Osteocyte (in vitro differentiated cells): Measurements from ENCODE around the gene AMPD3. TPM values are rescaled to one million over a fixed set of nuclear protein-coding genes. Genes with fewer than 3 reads are reported as not detected.

Experiments used
- DNase-seq: peaks from one replicate; pipeline ENCODE4 v3.0.0; 2021; ENCODE audit warnings: mixed read lengths; ENCODE audit not compliant: unreplicated experiment; ENCODE audit errors: extremely low spot score
- H3K27ac Mint-ChIP-seq: one replicate; pipeline ENCODE4 v1.8.0; 2021; ENCODE audit warnings: mild to moderate bottlenecking, mixed read lengths; ENCODE audit not compliant: unreplicated experiment
- H3K27me3 Mint-ChIP-seq: one replicate; pipeline ENCODE4 v1.8.0; 2021; ENCODE audit warnings: mixed read lengths; ENCODE audit not compliant: unreplicated experiment
- H3K36me3 Mint-ChIP-seq: one replicate; pipeline ENCODE4 v1.8.0; 2021; ENCODE audit warnings: mixed read lengths; ENCODE audit not compliant: unreplicated experiment
- H3K4me1 Mint-ChIP-seq: one replicate; pipeline ENCODE4 v1.8.0; 2021; ENCODE audit warnings: mixed read lengths; ENCODE audit not compliant: unreplicated experiment
- H3K4me3 Mint-ChIP-seq: one replicate; pipeline ENCODE4 v1.8.0; 2021; ENCODE audit warnings: mild to moderate bottlenecking, moderate library complexity, mixed read lengths; ENCODE audit not compliant: unreplicated experiment
- H3K9me3 Mint-ChIP-seq: one replicate; pipeline ENCODE4 v1.8.0; 2021; ENCODE audit warnings: mixed read lengths; ENCODE audit not compliant: unreplicated experiment
- total RNA-seq: library from RNA; stranded (reverse); gene quantifications from 2 replicates; pipeline ENCODE4 v1.2.1, GENCODE V29; 2021
- TF ChIP-seq, protein P1 (sequence below): fragments of 200-600 bp; sonication (generic); IDR thresholded peaks from 2 replicates; pipeline ENCODE4 v1.5.0; 2021; ENCODE audit warnings: antibody characterized with exemption, mild to moderate bottlenecking, moderate library complexity

The AMPD3 gene
- total RNA-seq, 1 donor from 2014 or later, result 5.3 TPM

DNA sequence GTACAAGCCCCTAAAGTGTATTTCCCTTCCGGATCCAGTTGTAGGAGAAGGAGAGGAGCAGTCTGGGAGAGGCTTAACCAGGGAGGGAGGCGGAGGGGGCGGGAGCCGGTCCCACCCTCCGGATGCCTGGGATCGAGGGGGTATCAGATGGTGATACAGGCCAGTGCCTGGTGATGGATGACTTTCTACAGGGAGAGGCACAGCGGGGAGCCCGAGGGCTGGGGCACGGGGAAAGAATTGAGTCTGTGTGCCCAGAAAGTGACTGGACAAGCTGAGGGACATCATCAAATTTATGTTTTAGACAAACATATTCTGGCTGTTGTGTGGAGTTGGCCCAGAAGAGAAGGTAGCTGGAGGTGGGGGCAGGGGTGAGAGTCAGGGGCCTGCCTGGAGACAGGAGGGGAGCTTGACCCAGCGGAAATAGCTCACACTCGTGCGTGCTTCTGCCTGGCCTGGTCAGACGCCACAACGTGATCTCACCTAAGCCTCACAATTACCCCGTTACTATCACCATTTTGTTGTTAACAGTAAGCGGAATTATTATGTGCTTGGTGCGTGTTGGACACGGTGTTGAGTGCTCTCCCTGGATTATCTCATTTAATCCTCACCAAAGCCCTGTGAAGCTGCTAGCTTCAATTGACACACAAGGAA lies 42.4 kb downstream of the AMPD3 start:
- Mint-ChIP-seq H3K4me1 (no peaks in the 10 kb centered on the region), H3K4me3 (no peak overlapping the region)

DNA sequence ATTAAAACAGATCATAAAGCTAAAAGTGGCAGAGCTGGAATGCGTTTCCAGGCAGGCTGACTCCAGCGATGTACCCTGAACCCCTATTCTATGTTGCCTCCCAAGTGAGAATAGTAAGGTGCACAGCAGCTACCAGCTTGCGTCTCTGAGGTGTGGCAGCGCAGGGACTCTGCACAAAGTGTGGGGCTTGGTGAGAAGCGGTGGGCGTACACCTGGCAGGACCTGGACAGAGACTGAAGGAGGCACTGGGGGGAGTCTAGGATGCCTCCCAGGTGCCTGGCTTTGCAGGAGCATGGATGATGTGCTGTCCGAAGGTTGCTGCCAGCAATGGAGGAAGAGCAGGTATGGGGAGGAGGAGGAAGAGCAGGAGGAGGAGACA lies 42.9 kb downstream of the AMPD3 start:
- Mint-ChIP-seq H3K27me3 (no peaks in the 10 kb centered on the region), H3K9me3 (peaks cover 4% of the 10 kb centered on the region), H3K27ac (no peak overlapping the region), H3K36me3 (peaks cover 9% of the 10 kb centered on the region), H3K4me3 (no peak overlapping the region), H3K4me1 (peaks cover under 1% of the 10 kb centered on the region)
- TF ChIP-seq, protein P1, sequence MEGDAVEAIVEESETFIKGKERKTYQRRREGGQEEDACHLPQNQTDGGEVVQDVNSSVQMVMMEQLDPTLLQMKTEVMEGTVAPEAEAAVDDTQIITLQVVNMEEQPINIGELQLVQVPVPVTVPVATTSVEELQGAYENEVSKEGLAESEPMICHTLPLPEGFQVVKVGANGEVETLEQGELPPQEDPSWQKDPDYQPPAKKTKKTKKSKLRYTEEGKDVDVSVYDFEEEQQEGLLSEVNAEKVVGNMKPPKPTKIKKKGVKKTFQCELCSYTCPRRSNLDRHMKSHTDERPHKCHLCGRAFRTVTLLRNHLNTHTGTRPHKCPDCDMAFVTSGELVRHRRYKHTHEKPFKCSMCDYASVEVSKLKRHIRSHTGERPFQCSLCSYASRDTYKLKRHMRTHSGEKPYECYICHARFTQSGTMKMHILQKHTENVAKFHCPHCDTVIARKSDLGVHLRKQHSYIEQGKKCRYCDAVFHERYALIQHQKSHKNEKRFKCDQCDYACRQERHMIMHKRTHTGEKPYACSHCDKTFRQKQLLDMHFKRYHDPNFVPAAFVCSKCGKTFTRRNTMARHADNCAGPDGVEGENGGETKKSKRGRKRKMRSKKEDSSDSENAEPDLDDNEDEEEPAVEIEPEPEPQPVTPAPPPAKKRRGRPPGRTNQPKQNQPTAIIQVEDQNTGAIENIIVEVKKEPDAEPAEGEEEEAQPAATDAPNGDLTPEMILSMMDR, result no peak
- DNase-seq, result peak; percentile 70

More for the DNA sequence above, 42.4 kb downstream of the AMPD3 start:
- Mint-ChIP-seq H3K27ac (no peak overlapping the region), H3K36me3 (peaks cover 8% of the 10 kb centered on the region), H3K9me3 (peaks cover 4% of the 10 kb centered on the region), H3K27me3 (no peaks in the 10 kb centered on the region)
- TF ChIP-seq, protein P1, result no peak
- peak; percentile 79 for DNase-seq

DNA sequence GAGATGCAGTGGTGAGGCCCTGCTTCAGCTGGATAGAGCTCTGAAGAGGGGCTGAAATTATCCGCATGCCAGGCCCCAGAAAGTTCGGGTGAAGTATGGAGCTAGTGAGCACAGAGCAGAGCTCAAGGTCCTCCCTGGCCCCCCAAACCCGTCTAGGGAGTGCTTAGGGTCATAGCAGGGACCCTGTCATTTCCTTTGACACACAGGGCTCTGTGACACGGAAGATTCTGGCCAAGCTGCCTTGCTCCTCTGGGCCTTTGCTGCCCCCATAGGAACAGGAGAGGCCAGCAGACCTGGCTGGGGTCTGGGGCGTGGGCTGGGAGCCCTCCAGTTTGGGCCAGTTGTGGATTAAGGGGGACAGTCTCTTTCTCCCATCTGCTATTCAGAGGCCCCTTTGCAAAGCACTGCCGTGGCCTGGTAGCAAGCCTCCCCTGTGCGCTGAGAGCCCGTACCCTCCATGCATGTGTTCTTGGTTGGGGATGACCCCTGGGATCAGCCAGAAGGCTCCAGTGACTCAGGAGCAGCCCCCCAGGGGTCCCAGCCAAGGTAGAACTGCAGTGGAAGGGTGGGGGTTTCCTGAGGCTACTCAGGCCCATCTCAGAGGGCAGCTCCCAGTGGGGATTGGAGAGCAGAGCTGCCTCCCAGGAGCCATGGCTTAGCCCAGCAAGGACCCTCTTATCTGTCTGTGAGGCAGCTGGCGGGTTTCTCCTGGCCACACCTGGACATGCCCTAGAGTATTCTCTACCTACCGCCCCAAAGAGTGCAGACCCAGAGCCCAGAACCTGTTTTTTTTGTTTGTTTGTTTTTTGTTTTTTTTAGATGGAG lies 43.6 kb downstream of the AMPD3 start:
- Mint-ChIP-seq H3K9me3 (peaks cover 4% of the 10 kb centered on the region), H3K4me1 (peaks cover 5% of the 10 kb centered on the region), H3K36me3 (peaks cover 10% of the 10 kb centered on the region), H3K27ac (no peak overlapping the region), H3K27me3 (no peaks in the 10 kb centered on the region), H3K4me3 (no peak overlapping the region)
- TF ChIP-seq, protein P1, result no peak
- peak; percentile 78 for DNase-seq

DNA sequence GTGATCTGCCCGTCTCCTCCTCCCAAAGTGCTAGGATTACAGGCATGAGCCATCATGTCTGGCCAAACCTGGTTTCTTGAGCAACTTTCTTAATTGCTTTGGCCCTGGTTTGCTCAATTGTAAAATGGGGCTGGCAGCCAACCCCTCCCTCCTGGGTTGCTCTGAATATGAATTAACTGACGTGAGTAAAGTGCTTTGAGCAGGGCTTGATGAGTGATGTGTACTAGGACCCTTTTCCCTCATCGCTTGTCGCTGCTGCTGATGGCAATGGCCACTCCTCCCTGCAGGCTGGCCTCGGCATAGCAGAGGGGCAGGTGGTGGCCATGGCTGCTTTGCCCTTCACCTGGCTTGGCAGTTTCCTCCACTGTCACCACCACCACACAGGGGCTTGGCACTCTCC lies 44.4 kb downstream of the AMPD3 start:
- Mint-ChIP-seq H3K9me3 (no peaks in the 10 kb centered on the region), H3K4me1 (peaks cover 13% of the 10 kb centered on the region)

More for the DNA sequence above, 44.4 kb downstream of the AMPD3 start:
- TF ChIP-seq, protein P1, result no peak
- Mint-ChIP-seq H3K27me3 (no peaks in the 10 kb centered on the region), H3K4me3 (no peak overlapping the region), H3K36me3 (peaks cover 4% of the 10 kb centered on the region), H3K27ac (no peak overlapping the region)
- no peak for DNase-seq
